AG08396 (cell line): Measurements from ENCODE around the gene STAT6.

Experiments
- DNase-seq: peaks from one replicate; pipeline ENCODE4 v3.0.0; 2012; ENCODE audit warnings: low spot score, mixed read lengths

STAT6 gene

GRCh38 chr12:57099047-57099714 is 12.0 kb downstream of the STAT6 start:
- DNase-seq, result no peak

- no peak for DNase-seq
These were observed 12.6 kb downstream of the STAT6 start for GRCh38 chr12:57098546-57098945.

- no peak for DNase-seq
These were observed 13.7 kb downstream of the STAT6 start for GRCh38 chr12:57097554-57097835.

GRCh38 chr12:57096748-57097553 is 14.2 kb downstream of the STAT6 start:
- no peak for DNase-seq

GRCh38 chr12:57096099-57096572 is 15.0 kb downstream of the STAT6 start:
- DNase-seq, result no peak

GRCh38 chr12:57095440-57095839 is 15.7 kb downstream of the STAT6 start:
- no peak for DNase-seq

- no peak for DNase-seq
These were observed 16.7 kb downstream of the STAT6 start for GRCh38 chr12:57094208-57095160.

- DNase-seq, result peak; percentile 89
These were observed 17.6 kb downstream of the STAT6 start for GRCh38 chr12:57093415-57094207.

- no peak for DNase-seq
These were observed 18.2 kb downstream of the STAT6 start for GRCh38 chr12:57092876-57093414.

- DNase-seq, result no peak
These were observed 18.7 kb downstream of the STAT6 start for GRCh38 chr12:57092529-57092862.

GRCh38 chr12:57091638-57092528 is 19.3 kb downstream of the STAT6 start:
- DNase-seq, result no peak

GRCh38 chr12:57090924-57091637 is 20.1 kb downstream of the STAT6 start:
- no peak for DNase-seq

- DNase-seq, result no peak
These were observed 20.7 kb downstream of the STAT6 start for GRCh38 chr12:57090490-57090889.

- DNase-seq, result no peak
These were observed 21.6 kb downstream of the STAT6 start for GRCh38 chr12:57089271-57090245.

GRCh38 chr12:57088354-57089270 is 22.6 kb downstream of the STAT6 start, which contains the start of gene NAB2:
Gene NAB2, plus strand, starts transcription at chr12:57089114. Its CDS starts 158 bp downstream, at chr12:57089272.
- peak; percentile 94 for DNase-seq

- DNase-seq, result peak; percentile 82
These were observed 23.3 kb downstream of the STAT6 start for GRCh38 chr12:57087691-57088353.
